Spleen (tissue), 11 donors: ENCODE data around the gene DPYSL4. TPM values are rescaled to one million over a fixed set of nuclear protein-coding genes. Genes with fewer than 3 reads are reported as not detected.
A peak's percentile ranks its signal among the peaks of the same experiment; 100 is the strongest.

Experiments
- DNase-seq: peaks from one replicate; pipeline ENCODE4 v3.0.0-alpha.2; 2020
- H3K27ac ChIP-seq, 8 donors: fragments of 200-600 bp; sonication (generic) in 7 of 8; 1 replicate in 4 of 8; 2 replicates in 4 of 8; pipeline versions ENCODE4 v1.5.0 to v1.8.0; 2016 to 2021; ENCODE audit warnings: inconsistent platforms in 4 of 8, mild to moderate bottlenecking in 4 of 8, moderate library complexity in 1 of 8
- H3K27me3 ChIP-seq, 7 donors: fragments of 200-600 bp; sonication (generic) in 6 of 7; replicated peaks in 1 of 7; 1 replicate in 4 of 7; 2 replicates in 3 of 7; pipeline versions ENCODE4 v1.5.0 to v1.8.0; 2016 to 2021; ENCODE audit warnings: inconsistent platforms in 3 of 7, mild to moderate bottlenecking in 1 of 7
- H3K36me3 ChIP-seq, 6 donors: fragments of 200-600 bp; sonication (generic) in 5 of 6; 1 replicate in 4 of 6; 2 replicates in 2 of 6; pipeline versions ENCODE4 v1.5.0 to v1.8.0; 2016 to 2021; ENCODE audit warnings: inconsistent platforms in 2 of 6
- H3K4me1 ChIP-seq, 6 donors: fragments of 200-600 bp; sonication (generic) in 5 of 6; 1 replicate in 3 of 6; 2 replicates in 3 of 6; pipeline versions ENCODE4 v1.5.0 to v1.8.0; 2016 to 2021; ENCODE audit warnings: inconsistent platforms in 3 of 6
- H3K4me3 ChIP-seq, 8 donors: fragments of 200-600 bp; sonication (generic) in 7 of 8; 1 replicate in 4 of 8; 2 replicates in 4 of 8; pipeline versions ENCODE4 v1.5.0 to v1.8.0; 2016 to 2021; ENCODE audit warnings: inconsistent platforms in 4 of 8, mild to moderate bottlenecking in 4 of 8, moderate library complexity in 2 of 8
- H3K9me3 ChIP-seq, 8 donors: fragments of 200-600 bp; sonication (generic) in 7 of 8; 1 replicate in 4 of 8; 2 replicates in 4 of 8; pipeline versions ENCODE4 v1.5.0 to v1.8.0; 2016 to 2021; ENCODE audit warnings: inconsistent platforms in 4 of 8
- CTCF ChIP-seq, 11 experiments: fragments of 200-600 bp in 7 of 11; fragments of 450-650 bp in 4 of 11; sonication (generic) in 4 of 11; IDR thresholded peaks in 8 of 11; conservative IDR thresholded peaks in 3 of 11; 1 replicate in 7 of 11; 2 replicates in 4 of 11; pipeline versions ENCODE4 v1.4.0 to v1.8.0; 2016 to 2021; ENCODE audit warnings: antibody characterized with exemption in 11 of 11, inconsistent platforms in 4 of 11, mild to moderate bottlenecking in 1 of 11
- POLR2A ChIP-seq, 3 donors: fragments of 450-650 bp; IDR thresholded peaks; one replicate each; pipeline ENCODE4 v1.5.1; 2017; ENCODE audit warnings: antibody characterized with exemption in 3 of 3, mild to moderate bottlenecking in 1 of 3
- POLR2AphosphoS5 ChIP-seq, 3 donors: sonication (generic); formaldehyde crosslinking; IDR thresholded peaks; one replicate each; pipeline ENCODE4 v1.5.1; 2017; ENCODE audit warnings: antibody characterized with exemption in 3 of 3
- WGBS, 5 donors: extraction: QIAGEN DNeasy Blood & Tissue Kit in 3 of 5; methylation state at CpG; one replicate each; pipeline versions ENCODE4 v1.1.5 to v1.1.7; 2013 to 2018; 5-methylcytosine and 5-hydroxymethylcytosine counted together
- intact Hi-C: fragments of 100-400 bp; cut with DNase I; formaldehyde crosslinking; loops from one replicate; pipeline ENCODE4 v1.15.0; 2023; ENCODE audit warnings: low total_unique reads
- polyA plus RNA-seq, 3 donors: library from polyadenylated mRNA; stranded (reverse); fragments of 200-250 nt; gene quantifications; one replicate each; pipeline ENCODE4 v1.2.1, GENCODE V29; 2013
- total RNA-seq, 7 donors: library from RNA; depleted of rRNA in 3 of 7; stranded (reverse); fragments of >200 nt in 3 of 7; fragmentation: NEBNext Ultra II Directional in 4 of 7; extraction: Animal tissue kit (Norgen Biotek cat#: 25700) in 4 of 7; gene quantifications; one replicate each; pipeline versions ENCODE4 v1.1.0 to v1.2.1, GENCODE V29; 2016 to 2021
- donor health status: healthy with polysubstance abuse.
- donor health status: DM: no; HTN: no; CAD: no; lungs with moderate emphysema.
- donor health status: DM: no; HTN: no; CAD: no.
- donor health status: Bipolar disorder and iron deficiency.
- donor health status: healthy.
- donor health status: DM: no; HTN: no; CAD: no.
- donor health status: DM: yes; HTN: yes; CAD: no.

DPYSL4 gene
- total and polyA plus RNA-seq, 10 donors, result 0.55 to 6.0 (median 1.0) TPM; not detected in 1

GRCh38 chr10:132152896-132153580 is 33.7 kb upstream of the DPYSL4 start:
- 57 to 82% (median 72%) methylated on average over 4 to 13 of the region's 13 CpGs for WGBS, 5 donors
- Histone ChIP-seq H3K4me1 (no peaks in the 10 kb centered on the region), H3K27me3 (no peaks in the 10 kb centered on the region), H3K27ac (no peak overlapping the region), H3K4me3 (no peak overlapping the region), H3K36me3 (no peaks in the 10 kb centered on the region), H3K9me3 (no peaks in the 10 kb centered on the region)
- intact Hi-C loops, result no loop called here
- TF ChIP-seq POLR2A (IDR thresholded peaks at IDR 0.05) (no peak), CTCF (IDR thresholded peaks at IDR 0.05 in 8 of 11, conservative IDR thresholded peaks at IDR 0.05 in 3 of 11) (no peak), POLR2AphosphoS5 (IDR thresholded peaks at IDR 0.05) (no peak)
- peak; percentile 72 for DNase-seq

DNA sequence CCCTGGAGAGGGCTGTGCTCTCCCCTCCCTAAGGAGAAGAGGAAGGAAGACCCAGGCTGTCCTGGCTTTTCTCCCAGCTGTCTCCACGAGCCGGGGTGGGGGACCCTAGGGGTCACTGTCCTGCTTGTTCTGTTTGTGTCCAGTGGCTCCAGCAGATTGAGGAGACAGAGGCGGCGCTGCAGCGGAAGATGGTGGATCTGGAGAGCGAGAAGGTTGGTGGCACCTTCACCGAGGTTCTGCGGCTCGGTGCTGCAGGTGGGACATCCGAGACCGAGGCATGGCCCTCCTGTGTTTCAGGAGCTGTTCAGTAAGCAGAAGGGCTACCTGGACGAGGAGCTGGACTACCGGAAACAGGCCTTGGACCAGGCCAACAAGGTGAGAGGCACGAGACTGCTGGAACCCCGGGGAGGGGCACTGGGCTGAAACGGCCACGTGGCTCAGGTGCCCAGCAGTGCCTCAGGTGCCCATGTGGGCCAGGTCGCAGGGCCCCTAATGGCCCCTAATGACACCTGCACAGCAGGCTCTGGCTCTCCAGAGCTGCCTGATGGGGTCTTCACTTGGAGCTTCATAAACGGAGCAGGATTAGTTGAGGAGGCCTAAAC is 33.0 kb upstream of the DPYSL4 start:
- no peaks in the 10 kb centered on the region for H3K27me3 ChIP-seq
- H3K9me3 ChIP-seq, result no peaks in the 10 kb centered on the region
- peak; percentile 71 for DNase-seq
- TF ChIP-seq POLR2A (IDR thresholded peaks at IDR 0.05) (no peak), CTCF (IDR thresholded peaks at IDR 0.05 in 8 of 11, conservative IDR thresholded peaks at IDR 0.05 in 3 of 11) (no peak), POLR2AphosphoS5 (IDR thresholded peaks at IDR 0.05) (no peak)
- no peaks in the 10 kb centered on the region for H3K4me1 ChIP-seq
- intact Hi-C loops, result no loop called here
- H3K27ac ChIP-seq, result no peak overlapping the region
- no peak overlapping the region for H3K4me3 ChIP-seq
- no peaks in the 10 kb centered on the region for H3K36me3 ChIP-seq
- WGBS, 5 donors, result 73 to 89% (median 84%) methylated on average over 12 to 19 of the region's 19 CpGs

- Histone ChIP-seq H3K9me3 (no peaks in the 10 kb centered on the region), H3K4me1 (no peaks in the 10 kb centered on the region)
- 65 to 81% (median 70%) methylated on average over 7 of the region's 7 CpGs for WGBS, 5 donors
Observed at GRCh38 chr10:132154440-132154839, 32.3 kb upstream of the DPYSL4 start.

DNA sequence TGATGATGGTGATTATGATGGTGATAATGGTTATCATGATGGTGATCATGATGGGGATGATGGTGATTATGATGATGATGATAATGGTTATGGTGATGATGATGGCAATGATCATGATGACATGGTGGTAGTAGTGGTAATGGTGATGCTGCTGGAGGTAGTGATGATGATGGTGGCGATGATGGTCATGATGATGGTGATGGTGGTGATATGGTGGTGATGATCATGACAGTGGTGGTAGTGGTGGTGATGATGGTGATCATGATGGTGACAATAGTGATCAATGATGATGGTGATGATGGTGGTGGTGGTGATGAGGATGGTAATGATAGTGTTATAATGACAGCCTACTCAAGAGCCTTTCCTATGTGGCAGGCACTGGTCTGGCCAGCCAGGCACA is 31.8 kb upstream of the DPYSL4 start:
- no peak overlapping the region for H3K27ac ChIP-seq
- DNase-seq, result no peak
- intact Hi-C loops, result no loop called here
- no peaks in the 10 kb centered on the region for H3K27me3 ChIP-seq
- no peaks in the 10 kb centered on the region for H3K4me1 ChIP-seq
- H3K4me3 ChIP-seq, result no peak overlapping the region
- no peaks in the 10 kb centered on the region for H3K9me3 ChIP-seq
- WGBS, 5 donors, result 90 to 100% (median 96%) methylated on average over 1 of the region's 1 CpG
- TF ChIP-seq CTCF (IDR thresholded peaks at IDR 0.05 in 8 of 11, conservative IDR thresholded peaks at IDR 0.05 in 3 of 11) (no peak), POLR2AphosphoS5 (IDR thresholded peaks at IDR 0.05) (no peak), POLR2A (IDR thresholded peaks at IDR 0.05) (no peak)
- no peaks in the 10 kb centered on the region for H3K36me3 ChIP-seq

More at GRCh38 chr10:132154440-132154839, 32.3 kb upstream of the DPYSL4 start:
- no peak for TF ChIP-seq POLR2AphosphoS5 (IDR thresholded peaks at IDR 0.05)
- Histone ChIP-seq H3K4me3 (no peak overlapping the region), H3K27me3 (no peaks in the 10 kb centered on the region), H3K36me3 (no peaks in the 10 kb centered on the region), H3K27ac (no peak overlapping the region)
- intact Hi-C loops, result no loop called here
- DNase-seq, result peak; percentile 55
